GM18909 (cell line): ENCODE data around the gene ZNF780B.

Experiments
- ATAC-seq: cut with Tn5 transposase; IDR thresholded peaks from one replicate; pipeline ENCODE4 v1.9.1; 2021; ENCODE audit warnings: mild to moderate bottlenecking; ENCODE audit not compliant: unreplicated experiment, poor library complexity

Gene ZNF780B

DNA sequence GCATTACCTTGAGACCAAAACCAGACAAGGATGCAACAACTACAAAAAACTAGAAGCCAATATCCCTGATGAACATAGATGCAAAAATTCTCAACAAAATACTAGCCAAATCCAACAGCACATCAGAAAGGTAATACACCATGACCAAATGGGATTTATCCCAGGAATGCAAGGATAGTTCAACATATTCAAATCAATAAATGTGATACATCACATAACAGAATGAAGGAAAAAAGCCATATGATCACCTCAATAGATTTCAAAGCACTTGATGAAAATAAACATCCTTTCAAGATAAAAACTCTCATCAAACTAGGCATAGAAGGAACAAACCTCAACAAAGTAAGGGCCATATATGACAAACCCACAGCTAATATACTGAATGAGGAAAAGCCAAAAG is 69.4 kb downstream of the ZNF780B start:
- no peak for ATAC-seq

DNA sequence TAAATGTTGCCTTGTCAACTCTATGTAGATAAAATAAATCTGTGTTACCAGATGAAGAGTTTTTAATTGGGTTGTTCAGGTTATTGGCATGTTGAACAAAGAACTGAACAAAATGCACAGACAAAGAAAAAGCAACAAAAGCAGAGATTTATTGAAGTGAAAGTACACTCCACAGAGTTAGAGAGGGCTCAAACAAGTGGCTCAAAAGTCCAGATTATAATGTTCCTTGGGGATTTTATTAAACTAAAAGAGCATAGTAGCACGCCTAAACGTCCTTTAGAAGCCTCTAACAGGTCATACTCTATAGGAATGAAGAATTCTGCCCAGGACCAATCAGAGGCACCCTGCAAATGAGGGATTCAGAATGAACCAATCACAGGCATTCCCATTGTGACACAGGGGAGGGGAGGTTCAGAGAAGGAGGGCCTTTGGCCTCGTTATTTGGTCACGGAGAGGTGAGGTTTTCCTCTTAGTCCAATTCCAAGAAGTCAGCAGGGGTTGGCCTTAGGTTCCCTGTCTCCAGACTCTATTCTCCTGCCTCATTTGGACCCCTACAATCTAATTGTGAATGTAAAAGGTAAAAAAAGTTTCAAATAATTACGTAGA is 72.2 kb downstream of the ZNF780B start:
- no peak for ATAC-seq

DNA sequence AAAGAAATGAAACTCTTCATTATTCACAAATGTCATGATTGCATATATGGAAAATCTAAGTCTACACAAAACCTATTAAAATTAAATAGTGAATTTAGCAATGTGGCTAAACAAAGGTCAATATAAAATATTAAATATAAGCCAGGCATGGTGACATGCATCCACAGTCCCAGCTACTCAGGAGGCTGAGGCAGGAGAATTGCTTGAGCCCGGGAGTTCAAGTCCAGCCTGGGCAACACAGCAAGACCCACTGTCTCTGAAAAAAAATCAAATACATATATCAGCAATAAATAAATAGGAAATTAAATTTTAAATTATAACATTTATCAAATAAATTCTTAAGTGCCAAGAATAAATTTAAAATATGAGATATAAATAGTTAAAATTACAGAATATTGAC is 73.1 kb downstream of the ZNF780B start:
- no peak for ATAC-seq
